ENCODE results near the gene SPINT2.
A peak's percentile ranks its signal among the peaks of the same experiment; 100 is the strongest.
"Not testable (repeated sequence)": the region's sequence is repeated elsewhere in the genome, so short reads cannot be mapped to it uniquely, and the experiment has no call there.

Gene SPINT2

GRCh38 chr19:38337360-38337653 is 72.9 kb downstream of the SPINT2 start:
- Histone ChIP-seq H3K4me3 (ENCODE audit: control insufficient read depth in 1 of 7, extremely low read depth in 1 of 7, insufficient read depth in 4 of 7, low read depth in 2 of 7, low read length in 6 of 7) (peak overlapping the region; percentile 6 to 93 (median 80)), H3K4me1 (ENCODE audit: control extremely low read depth in 1 of 4, control insufficient read depth in 4 of 4, insufficient read depth in 4 of 4, low read length in 3 of 4) (peaks cover 0 to 15% (median 9%) of the 10 kb centered on the region in 4 experiments), H3K9me3 (ENCODE audit: control extremely low read depth in 1 of 5, control insufficient read depth in 4 of 5, insufficient read depth in 2 of 5, low read depth in 1 of 5, low read length in 4 of 5) (no peaks in the 10 kb centered on the region), H3K27me3 (replicated peaks in 2 of 5; ENCODE audit: control insufficient read depth in 4 of 5, insufficient read depth in 5 of 5, low read length in 4 of 5) (no peaks in the 10 kb centered on the region), H3K27ac (ENCODE audit: insufficient read depth in 1 of 2, low read depth in 1 of 2, low read length in 2 of 2, poor library complexity in 1 of 2, severe bottlenecking in 2 of 2) (peak overlapping the region in 1 of 2 experiments; percentile 75), H3K36me3 (ENCODE audit: control insufficient read depth in 4 of 4, insufficient read depth in 4 of 4, low read length in 3 of 4) (no peaks in the 10 kb centered on the region)
- POLR2A ChIA-PET, result interaction anchor here (0.7 to 2.5 kb wide), 2 partner anchors 37 to 55 kb away, joined by 3 to 13 read pairs; partner anchors contain the start of gene PSMD8
- CTCF ChIA-PET, result interaction anchor here (1.1 kb wide), 1 partner anchor 17 kb away, joined by 3 read pairs; no protein-coding TSS in a partner anchor
- WGBS (ENCODE audit: insufficient coverage), result 63% methylated on average over 9 of the region's 10 CpGs
- DNase-seq, result no peak

- peaks cover 0 to 15% (median 9%) of the 10 kb centered on the region in 4 experiments for H3K4me1 ChIP-seq (ENCODE audit: control extremely low read depth in 1 of 4, control insufficient read depth in 4 of 4, insufficient read depth in 4 of 4, low read length in 3 of 4)
- H3K27me3 ChIP-seq (replicated peaks in 2 of 5; ENCODE audit: control insufficient read depth in 4 of 5, insufficient read depth in 5 of 5, low read length in 4 of 5); H3K36me3 ChIP-seq (ENCODE audit: control insufficient read depth in 4 of 4, insufficient read depth in 4 of 4, low read length in 3 of 4); DNase-seq; POLR2A ChIA-PET; H3K9me3 ChIP-seq (ENCODE audit: control extremely low read depth in 1 of 5, control insufficient read depth in 4 of 5, insufficient read depth in 2 of 5, low read depth in 1 of 5, low read length in 4 of 5); H3K27ac ChIP-seq (ENCODE audit: insufficient read depth in 1 of 2, low read depth in 1 of 2, low read length in 2 of 2, poor library complexity in 1 of 2, severe bottlenecking in 2 of 2); H3K4me3 ChIP-seq (ENCODE audit: control insufficient read depth in 1 of 7, extremely low read depth in 1 of 7, insufficient read depth in 4 of 7, low read depth in 2 of 7, low read length in 6 of 7): not testable (repeated sequence)
- CTCF ChIA-PET, result interaction anchor here (0.6 to 1.4 kb wide), 4 partner anchors 96 to 104 kb away, joined by 3 to 5 read pairs (median 4); no protein-coding TSS in a partner anchor
- 88% methylated on average over 4 of the region's 4 CpGs for WGBS (ENCODE audit: insufficient coverage)
These were observed 74.6 kb downstream of the SPINT2 start for GRCh38 chr19:38339011-38339410.

- no peak overlapping the region for H3K27ac ChIP-seq (ENCODE audit: insufficient read depth in 1 of 2, low read depth in 1 of 2, low read length in 2 of 2, poor library complexity in 1 of 2, severe bottlenecking in 2 of 2)
- H3K4me3 ChIP-seq (ENCODE audit: control insufficient read depth in 1 of 7, extremely low read depth in 1 of 7, insufficient read depth in 4 of 7, low read depth in 2 of 7, low read length in 6 of 7), result no peak overlapping the region
- POLR2A ChIA-PET, result no interaction called here
- peaks cover 0 to 14% (median 9%) of the 10 kb centered on the region in 4 experiments for H3K4me1 ChIP-seq (ENCODE audit: control extremely low read depth in 1 of 4, control insufficient read depth in 4 of 4, insufficient read depth in 4 of 4, low read length in 3 of 4)
- H3K27me3 ChIP-seq (replicated peaks in 2 of 5; ENCODE audit: control insufficient read depth in 4 of 5, insufficient read depth in 5 of 5, low read length in 4 of 5), result no peaks in the 10 kb centered on the region
- DNase-seq, result no peak
- CTCF ChIA-PET, result no interaction called here
- H3K36me3 ChIP-seq (ENCODE audit: control insufficient read depth in 4 of 4, insufficient read depth in 4 of 4, low read length in 3 of 4), result peaks cover 0 to 7% (median under 1%) of the 10 kb centered on the region in 4 experiments
- 100% methylated on average over 2 of the region's 2 CpGs for WGBS (ENCODE audit: insufficient coverage)
- H3K9me3 ChIP-seq (ENCODE audit: control extremely low read depth in 1 of 5, control insufficient read depth in 4 of 5, insufficient read depth in 2 of 5, low read depth in 1 of 5, low read length in 4 of 5), result no peaks in the 10 kb centered on the region
These were observed 76.6 kb downstream of the SPINT2 start for GRCh38 chr19:38340927-38341326.

Data from common myeloid progenitor, CD34-positive (primary cell).